Epithelial cell of umbilical artery (primary cell): ENCODE data around the gene CTSO. TPM values are rescaled to one million over a fixed set of nuclear protein-coding genes. Genes with fewer than 3 reads are reported as not detected.

Source experiments
- total RNA-seq: library from RNA; depleted of rRNA; stranded (reverse); fragments of >200 nt; gene quantifications from 2 replicates; pipeline ENCODE4 v1.2.3, GENCODE V29; 2014

Gene CTSO
- total RNA-seq, result 6.4 and 7.5 TPM in 2 replicates

GRCh38 chr4:155953151-155954117, at the start of gene CTSO:
Gene CTSO (minus strand): TSS chr4:155953866. CDS start chr4:155953847, 19 bp downstream.

DNA sequence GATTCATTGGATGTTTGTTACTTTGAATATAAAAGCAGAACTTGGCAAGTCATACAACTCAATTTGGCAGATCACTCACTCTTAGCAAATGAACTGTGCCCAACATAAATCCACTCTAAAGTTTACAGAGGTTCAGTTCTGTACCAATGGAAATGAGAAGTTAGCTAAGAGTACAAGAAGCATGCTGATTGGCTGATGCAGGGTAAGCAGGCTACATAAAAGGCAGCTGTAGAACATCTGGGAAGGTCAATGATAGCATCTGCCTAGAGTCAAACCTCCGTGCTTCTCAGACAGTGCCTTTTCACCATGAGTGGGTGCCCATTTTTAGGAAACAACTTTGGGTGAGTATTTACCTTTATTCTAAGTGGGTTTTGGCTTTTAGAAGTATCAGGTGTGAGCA, 50.2 kb downstream of the CTSO start, which contains the start of gene TDO2:
TDO2 (plus strand) TSS at position 244 of the 400 bp plus-strand sequence; CDS start at position 307, 63 bp downstream.

Other genes starting within 250 kb of the CTSO start
- 7.0 and 12.7 TPM in 2 replicates for gene GUCY1B1, start 194.8 kb downstream of the CTSO start, total RNA-seq
- not detected in 2 replicates for gene ASIC5, start 87.6 kb downstream of the CTSO start, total RNA-seq
- 0.30 TPM in 1 of 2 replicates, not detected in the other for gene TDO2, start 50.2 kb downstream of the CTSO start, total RNA-seq